ENCODE results near the gene CDH8. TPM values are rescaled to one million over a fixed set of nuclear protein-coding genes. Genes with fewer than 3 reads are reported as not detected.
"Not testable (repeated sequence)": the region's sequence is repeated elsewhere in the genome, so short reads cannot be mapped to it uniquely, and the experiment has no call there.

CDH8 gene
- total RNA-seq, 1 donor from 2014 or later = 8.0 TPM

DNA sequence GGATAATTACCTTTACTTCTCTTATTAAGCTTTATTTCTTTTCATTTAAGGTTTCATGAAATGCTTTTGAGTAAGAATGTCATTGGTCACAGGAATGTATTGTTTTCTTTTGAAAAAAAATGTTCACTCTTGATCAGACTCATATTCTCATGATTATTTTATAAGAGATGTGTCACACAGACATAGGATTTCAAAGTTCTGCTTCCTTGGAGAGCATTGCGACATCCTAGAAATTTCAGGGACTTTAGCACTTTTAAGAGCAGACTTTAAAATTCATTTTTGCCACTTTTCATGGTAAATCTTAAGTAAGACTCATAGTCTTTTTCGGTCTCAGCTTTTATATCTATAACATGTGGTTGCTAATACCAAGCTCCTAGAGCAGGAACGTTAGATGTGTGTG, 314.7 kb downstream of the CDH8 start:
- DNase-seq (ENCODE audit: extremely low spot score, unreplicated experiment) = no peak
- TF ChIP-seq, protein P1, sequence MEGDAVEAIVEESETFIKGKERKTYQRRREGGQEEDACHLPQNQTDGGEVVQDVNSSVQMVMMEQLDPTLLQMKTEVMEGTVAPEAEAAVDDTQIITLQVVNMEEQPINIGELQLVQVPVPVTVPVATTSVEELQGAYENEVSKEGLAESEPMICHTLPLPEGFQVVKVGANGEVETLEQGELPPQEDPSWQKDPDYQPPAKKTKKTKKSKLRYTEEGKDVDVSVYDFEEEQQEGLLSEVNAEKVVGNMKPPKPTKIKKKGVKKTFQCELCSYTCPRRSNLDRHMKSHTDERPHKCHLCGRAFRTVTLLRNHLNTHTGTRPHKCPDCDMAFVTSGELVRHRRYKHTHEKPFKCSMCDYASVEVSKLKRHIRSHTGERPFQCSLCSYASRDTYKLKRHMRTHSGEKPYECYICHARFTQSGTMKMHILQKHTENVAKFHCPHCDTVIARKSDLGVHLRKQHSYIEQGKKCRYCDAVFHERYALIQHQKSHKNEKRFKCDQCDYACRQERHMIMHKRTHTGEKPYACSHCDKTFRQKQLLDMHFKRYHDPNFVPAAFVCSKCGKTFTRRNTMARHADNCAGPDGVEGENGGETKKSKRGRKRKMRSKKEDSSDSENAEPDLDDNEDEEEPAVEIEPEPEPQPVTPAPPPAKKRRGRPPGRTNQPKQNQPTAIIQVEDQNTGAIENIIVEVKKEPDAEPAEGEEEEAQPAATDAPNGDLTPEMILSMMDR (conservative IDR thresholded peaks at IDR 0.05) = no peak
- no peak overlapping the region for H3K4me3 Mint-ChIP-seq
- no peaks in the 10 kb centered on the region for H3K36me3 Mint-ChIP-seq
- H3K4me1 Mint-ChIP-seq (ENCODE audit: unreplicated experiment) = no peaks in the 10 kb centered on the region
- H3K9me3 Mint-ChIP-seq = no peaks in the 10 kb centered on the region
- H3K27ac Mint-ChIP-seq = no peak overlapping the region
- H3K27me3 Mint-ChIP-seq = no peaks in the 10 kb centered on the region

DNA sequence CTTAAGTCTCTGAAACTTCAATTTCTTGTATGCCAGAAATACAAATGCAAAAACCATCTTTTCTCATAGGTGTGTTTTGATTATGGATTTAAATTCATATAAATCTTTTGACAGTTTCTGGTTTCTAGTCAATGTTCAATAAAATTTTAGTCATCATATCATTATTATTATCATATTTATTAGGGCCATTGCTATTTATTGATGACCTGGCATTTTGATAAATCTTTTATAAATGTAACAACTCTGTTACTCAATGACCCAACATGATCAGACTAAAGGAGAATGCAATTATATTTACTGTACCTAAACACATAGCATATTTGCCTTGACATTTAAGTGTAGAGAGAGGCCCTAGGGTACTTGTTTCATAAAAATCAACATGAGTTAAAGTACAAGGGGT, 320.8 kb downstream of the CDH8 start:
- Mint-ChIP-seq H3K9me3 (no peaks in the 10 kb centered on the region), H3K4me3 (no peak overlapping the region), H3K36me3 (no peaks in the 10 kb centered on the region), H3K4me1 (ENCODE audit: unreplicated experiment) (no peaks in the 10 kb centered on the region), H3K27ac (no peak overlapping the region), H3K27me3 (no peaks in the 10 kb centered on the region)
- TF ChIP-seq, protein P1 (conservative IDR thresholded peaks at IDR 0.05) = no peak
- no peak for DNase-seq (ENCODE audit: extremely low spot score, unreplicated experiment)

DNA sequence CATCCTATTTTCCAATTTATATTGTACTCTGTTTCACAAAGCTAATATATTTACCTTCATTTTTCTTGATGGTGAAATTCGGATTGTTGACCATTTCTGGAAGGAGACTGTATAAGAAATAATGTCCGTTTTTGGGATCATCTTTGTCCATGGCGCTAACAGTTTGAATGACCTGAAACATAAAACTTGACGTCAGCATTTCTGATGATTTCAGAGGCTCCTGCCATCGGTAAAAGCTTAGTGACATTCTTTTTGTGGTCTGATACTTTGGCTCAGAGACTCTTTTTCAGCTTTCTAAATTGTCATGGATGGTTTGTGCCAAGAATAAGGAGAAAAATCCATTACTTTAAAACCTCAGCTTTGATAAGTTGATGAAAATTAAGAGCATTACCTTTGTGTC, 322.5 kb downstream of the CDH8 start:
- Mint-ChIP-seq H3K27ac (no peak overlapping the region), H3K36me3 (no peaks in the 10 kb centered on the region), H3K27me3 (no peaks in the 10 kb centered on the region), H3K4me3 (no peak overlapping the region), H3K4me1 (ENCODE audit: unreplicated experiment) (no peaks in the 10 kb centered on the region), H3K9me3 (no peaks in the 10 kb centered on the region)
- TF ChIP-seq, protein P1 (conservative IDR thresholded peaks at IDR 0.05) = no peak
- DNase-seq (ENCODE audit: extremely low spot score, unreplicated experiment) = no peak

DNA sequence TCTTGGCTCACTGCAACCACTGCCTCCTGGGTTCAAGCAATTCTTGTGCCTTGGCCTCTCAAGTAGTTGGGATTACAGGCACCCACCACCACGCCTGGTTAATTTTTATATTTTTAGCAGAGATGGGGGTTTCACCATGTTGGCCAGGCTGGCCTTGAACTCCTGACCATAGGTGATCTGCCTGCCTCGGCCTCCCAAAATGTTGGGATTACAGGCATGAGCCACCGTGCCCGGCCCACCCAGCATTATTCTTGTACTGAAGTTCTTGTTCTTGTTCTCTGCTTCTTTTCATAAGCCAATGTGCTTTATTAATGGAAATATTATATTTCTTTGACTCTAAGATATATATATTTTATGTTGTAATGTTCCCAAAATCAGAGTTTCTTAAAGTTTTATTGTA, 336.6 kb downstream of the CDH8 start:
- H3K4me1 Mint-ChIP-seq (ENCODE audit: unreplicated experiment); H3K9me3 Mint-ChIP-seq; H3K27me3 Mint-ChIP-seq; H3K36me3 Mint-ChIP-seq; H3K27ac Mint-ChIP-seq; DNase-seq (ENCODE audit: extremely low spot score, unreplicated experiment); H3K4me3 Mint-ChIP-seq: not testable (repeated sequence)

DNA sequence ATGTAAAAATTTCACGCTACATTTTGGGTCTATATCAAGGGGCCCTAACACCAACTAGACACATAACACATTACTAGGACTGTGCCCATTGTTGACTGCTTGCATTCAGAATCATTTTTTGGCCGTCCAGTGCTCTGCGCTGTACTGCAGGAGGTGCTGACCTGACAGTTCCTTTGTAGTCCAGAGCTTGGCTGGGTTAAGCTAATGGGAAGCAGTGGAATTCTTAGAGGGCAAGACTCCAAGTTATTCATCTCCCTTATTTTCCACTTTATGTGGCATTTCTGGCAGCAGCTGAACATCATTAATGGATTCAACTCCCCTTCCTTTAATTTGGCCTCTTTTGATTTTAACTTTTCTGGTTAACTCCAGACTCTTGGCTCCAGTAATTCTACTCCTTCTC, 351.7 kb downstream of the CDH8 start:
- Mint-ChIP-seq H3K27ac (no peak overlapping the region), H3K4me3 (no peak overlapping the region), H3K27me3 (peaks cover 3% of the 10 kb centered on the region), H3K9me3 (no peaks in the 10 kb centered on the region), H3K36me3 (no peaks in the 10 kb centered on the region), H3K4me1 (ENCODE audit: unreplicated experiment) (peaks cover 12% of the 10 kb centered on the region)
- TF ChIP-seq, protein P1 (conservative IDR thresholded peaks at IDR 0.05) = no peak
- no peak for DNase-seq (ENCODE audit: extremely low spot score, unreplicated experiment)

DNA sequence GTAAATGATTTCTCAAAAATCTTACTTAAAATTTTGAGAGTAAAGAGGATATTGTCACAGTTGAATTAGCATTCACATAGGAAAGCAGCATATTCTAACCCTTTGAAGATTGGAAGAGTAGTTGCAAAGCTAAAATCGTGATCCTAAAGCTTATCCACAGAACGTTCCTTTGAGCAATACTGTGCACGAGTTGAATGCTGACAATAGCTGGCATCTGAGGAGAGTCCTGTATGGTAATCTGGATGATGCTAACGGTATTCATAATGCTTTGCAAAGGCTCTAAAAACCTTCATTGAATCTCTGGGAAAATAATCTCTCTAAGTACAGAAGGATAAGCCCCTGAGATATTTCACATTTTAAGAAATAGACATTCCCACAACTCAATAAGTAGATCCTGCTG, 354.6 kb downstream of the CDH8 start:
- no peak overlapping the region for H3K27ac Mint-ChIP-seq
- H3K27me3 Mint-ChIP-seq = no peaks in the 10 kb centered on the region
- H3K4me1 Mint-ChIP-seq (ENCODE audit: unreplicated experiment) = peaks cover 7% of the 10 kb centered on the region
- H3K4me3 Mint-ChIP-seq = no peak overlapping the region
- no peaks in the 10 kb centered on the region for H3K9me3 Mint-ChIP-seq
- DNase-seq (ENCODE audit: extremely low spot score, unreplicated experiment) = no peak
- TF ChIP-seq, protein P1 (conservative IDR thresholded peaks at IDR 0.05) = no peak
- no peaks in the 10 kb centered on the region for H3K36me3 Mint-ChIP-seq
